Suprapubic skin (tissue), 3 donors: Measurements from ENCODE around the gene TFDP1.

ENCODE experiments used
- CTCF ChIP-seq, 2 donors: fragments of 200-600 bp in 1 of 2; fragments of 450-650 bp in 1 of 2; sonication (generic) in 1 of 2; IDR thresholded peaks; one replicate each; pipeline ENCODE4 v1.5.1; 2016 to 2019; ENCODE audit warnings: antibody characterized with exemption in 2 of 2, mild to moderate bottlenecking in 1 of 2, moderate library complexity in 1 of 2
- EP300 ChIP-seq: sonication (generic); formaldehyde crosslinking; IDR thresholded peaks from one replicate; pipeline ENCODE4 v1.6.1; 2017; ENCODE audit warnings: antibody characterized with exemption

- TF ChIP-seq CTCF (IDR thresholded peaks at IDR 0.05) (no peak), EP300 (no peak)
These were observed 62.4 kb downstream of the TFDP1 start for GRCh38 chr13:113646921-113647340.
